HG03354 (cell line): ENCODE measurements around the gene GPC5.

Experiments
- ATAC-seq: cut with Tn5 transposase; IDR thresholded peaks from one replicate; pipeline ENCODE4 v1.9.1; 2021; ENCODE audit warnings: mild to moderate bottlenecking; ENCODE audit not compliant: unreplicated experiment, poor library complexity, severe bottlenecking

Gene GPC5

DNA sequence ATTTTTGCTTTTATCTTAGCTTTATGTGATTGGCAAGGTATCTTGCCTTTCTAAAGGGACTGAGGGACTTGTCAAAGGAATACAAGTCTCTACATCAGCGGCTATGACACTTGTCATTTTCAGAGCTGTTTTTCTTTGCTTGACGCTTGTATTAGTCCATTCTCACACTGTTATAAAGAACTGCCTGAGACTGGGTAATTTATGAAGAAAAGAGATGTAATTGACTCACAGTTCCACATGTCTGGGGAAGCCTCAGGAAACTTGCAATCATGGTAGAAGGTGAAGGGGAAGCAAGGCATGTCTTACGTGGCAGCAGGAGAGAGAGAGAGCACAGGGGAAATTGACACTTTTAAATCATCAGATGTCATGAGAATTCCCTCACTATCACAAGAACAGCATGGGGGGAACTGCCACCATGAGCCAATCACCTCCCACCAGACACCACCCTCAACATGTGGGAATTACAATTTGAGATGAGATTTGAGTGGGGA is 128.2 kb downstream of the GPC5 start:
- no peak for ATAC-seq

DNA sequence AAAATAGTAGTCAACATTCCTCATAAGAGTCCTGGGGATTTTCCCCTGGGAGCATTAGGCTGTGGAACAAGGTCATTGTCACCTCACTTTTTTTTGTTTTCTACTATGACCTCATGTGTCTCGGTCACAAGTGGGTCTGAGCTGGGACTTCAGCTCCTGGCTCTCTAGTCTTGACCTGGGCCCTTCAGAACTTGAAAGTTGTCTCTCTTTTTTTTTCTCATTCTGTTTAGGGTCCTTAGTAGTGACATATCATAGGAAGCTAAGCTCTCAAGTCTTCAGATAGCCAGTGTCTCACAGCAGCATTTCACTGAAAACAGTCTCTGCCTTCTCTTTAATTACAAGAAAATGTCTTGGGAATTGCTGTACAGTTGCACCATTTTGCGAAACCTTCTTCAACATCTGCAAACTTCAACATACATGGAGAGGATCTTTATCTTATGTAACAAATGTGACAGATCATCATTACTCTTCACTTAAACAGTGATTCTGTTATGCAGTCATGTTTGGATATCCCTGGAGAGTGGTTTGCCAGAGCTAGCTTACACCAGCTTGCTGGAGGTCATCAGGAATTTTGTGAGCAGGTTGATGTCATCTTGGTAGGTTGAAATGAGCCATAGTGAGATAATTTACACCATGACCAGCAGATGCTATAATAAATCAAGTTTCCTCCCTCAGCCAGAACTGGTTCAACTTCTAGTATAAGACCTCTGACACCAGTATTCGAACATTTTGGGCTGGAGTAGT is 131.5 kb downstream of the GPC5 start:
- no peak for ATAC-seq

GRCh38 chr13:91531646-91532045 is 133.2 kb downstream of the GPC5 start:
- no peak for ATAC-seq

DNA sequence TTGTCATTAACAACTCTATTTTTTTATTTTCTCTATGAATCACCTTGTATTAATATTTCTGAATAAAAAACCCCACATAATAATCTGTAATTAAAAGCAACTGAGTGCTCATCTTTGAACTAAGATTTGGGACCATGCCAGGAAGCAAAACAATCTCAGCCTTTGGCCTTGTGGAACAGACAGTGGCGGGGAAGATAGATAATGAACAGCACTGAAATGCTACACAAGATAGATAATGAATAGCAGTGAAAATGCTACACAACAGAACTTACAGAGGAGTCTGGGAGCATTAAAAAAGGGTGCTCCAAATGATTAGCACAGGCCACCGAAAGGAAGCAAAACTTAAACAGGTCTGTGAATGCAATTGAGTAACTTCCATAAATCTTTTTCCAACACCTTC is 134.9 kb downstream of the GPC5 start:
- no peak for ATAC-seq

DNA sequence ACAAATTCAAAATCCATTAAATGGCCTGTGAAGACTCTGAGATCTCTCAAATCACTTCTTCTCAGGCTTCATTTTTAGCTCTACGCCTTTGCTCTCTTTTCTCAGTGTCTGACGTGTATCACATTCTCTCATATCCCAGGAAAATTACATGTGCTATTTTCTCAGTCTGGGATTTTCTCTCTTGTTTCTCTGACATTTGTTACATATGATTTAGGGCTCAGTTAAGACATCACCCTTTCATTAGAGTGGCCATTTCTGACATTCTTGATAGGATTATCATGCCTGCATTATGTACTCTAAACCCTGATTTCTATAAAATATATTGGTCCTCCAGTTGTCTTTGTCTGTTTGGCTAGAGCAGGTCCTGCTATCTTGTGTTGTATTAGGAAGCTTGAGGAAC is 136.6 kb downstream of the GPC5 start:
- ATAC-seq = no peak

GRCh38 chr13:91537376-91537775 is 139.0 kb downstream of the GPC5 start:
- ATAC-seq = no peak

GRCh38 chr13:91539286-91540157 is 141.1 kb downstream of the GPC5 start:
- ATAC-seq = no peak

DNA sequence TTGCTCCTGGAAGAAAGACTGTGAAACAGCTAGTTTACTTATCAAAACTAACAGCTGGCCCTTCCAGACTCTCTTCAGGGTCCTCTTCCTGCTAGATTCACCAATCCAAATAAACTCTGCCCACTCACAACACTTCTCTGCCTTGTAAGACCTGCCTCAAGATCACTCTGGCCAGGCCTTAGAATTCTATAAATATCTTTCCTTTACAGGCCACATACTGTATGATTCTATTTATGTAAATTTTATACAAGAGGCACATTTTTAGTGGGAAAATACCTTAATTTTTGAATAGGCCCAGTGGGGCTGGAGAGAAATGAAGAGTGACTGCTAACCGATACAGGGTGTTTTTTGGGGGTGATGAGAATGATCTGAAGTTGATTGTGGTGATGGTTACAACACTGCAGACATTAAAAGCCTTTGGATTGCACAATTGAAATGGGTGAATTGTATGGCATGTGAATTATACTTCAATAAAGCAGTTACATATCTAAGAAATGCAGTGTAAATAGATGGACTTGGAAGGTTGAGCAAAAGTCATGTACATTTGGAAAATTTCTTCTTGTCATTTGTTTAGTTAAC is 141.8 kb downstream of the GPC5 start:
- no peak for ATAC-seq

GRCh38 chr13:91544723-91545122 is 146.3 kb downstream of the GPC5 start:
- no peak for ATAC-seq

- no peak for ATAC-seq
Observed at GRCh38 chr13:91546900-91547299, 148.5 kb downstream of the GPC5 start.

GRCh38 chr13:91553584-91553983 is 155.2 kb downstream of the GPC5 start:
- ATAC-seq = no peak

DNA sequence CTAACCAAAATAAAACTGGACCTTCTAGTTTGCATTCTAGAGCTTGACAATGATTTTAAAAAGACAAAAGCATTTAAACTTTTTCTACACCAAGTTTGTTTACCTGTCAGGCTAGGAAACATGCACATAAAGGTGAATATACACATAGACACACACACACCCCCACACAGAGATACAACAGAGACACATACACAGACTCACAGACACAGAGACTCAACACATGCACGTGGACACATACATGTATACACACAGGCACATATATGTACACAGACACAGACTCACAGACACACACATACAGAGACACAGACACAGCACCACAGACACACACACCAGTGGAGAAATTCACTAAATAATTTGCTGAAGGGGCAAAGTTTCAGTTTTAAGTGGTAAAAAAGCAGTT is 155.7 kb downstream of the GPC5 start:
- ATAC-seq = no peak

GRCh38 chr13:91557328-91558090 is 159.1 kb downstream of the GPC5 start:
- no peak for ATAC-seq

DNA sequence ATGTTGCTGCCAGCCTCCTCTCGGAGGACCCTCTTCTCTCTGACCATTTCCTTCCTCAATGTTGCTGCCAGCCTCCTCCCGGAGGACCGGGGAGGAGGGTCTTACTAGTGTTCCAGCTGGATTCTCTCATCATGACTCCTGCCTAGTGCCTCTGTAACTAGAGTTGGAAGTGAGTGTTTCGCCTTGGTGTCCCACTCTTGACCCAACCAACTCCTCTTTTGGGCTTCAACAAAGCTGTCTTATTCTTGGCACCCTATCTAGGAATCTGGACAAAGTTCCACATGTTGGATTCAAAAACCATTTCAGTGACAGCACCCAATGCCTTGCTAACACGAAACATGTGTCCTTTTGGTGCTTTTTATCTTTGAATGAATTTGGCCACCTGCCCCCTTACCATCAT is 165.4 kb downstream of the GPC5 start:
- ATAC-seq = no peak

- no peak for ATAC-seq
Observed at GRCh38 chr13:91564396-91564795, 166.0 kb downstream of the GPC5 start.

DNA sequence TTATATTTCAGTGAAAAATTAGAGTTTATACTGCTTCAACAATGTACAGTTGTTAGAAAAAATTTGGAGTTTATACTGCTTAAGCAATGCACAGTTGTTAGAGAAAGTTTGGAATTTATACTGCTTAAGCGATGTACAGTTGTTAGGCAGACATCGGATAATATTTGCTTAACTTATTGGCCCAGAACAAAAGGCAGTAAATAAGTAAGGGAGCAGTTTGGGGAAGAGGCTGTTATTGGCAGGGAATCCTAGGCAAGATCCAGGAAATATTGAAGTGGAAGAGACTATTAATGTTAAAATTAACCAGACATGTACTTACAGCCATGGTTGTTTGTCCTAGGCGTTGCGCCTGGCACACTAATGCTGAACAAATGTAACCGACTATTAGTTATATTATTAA is 166.9 kb downstream of the GPC5 start:
- no peak for ATAC-seq

DNA sequence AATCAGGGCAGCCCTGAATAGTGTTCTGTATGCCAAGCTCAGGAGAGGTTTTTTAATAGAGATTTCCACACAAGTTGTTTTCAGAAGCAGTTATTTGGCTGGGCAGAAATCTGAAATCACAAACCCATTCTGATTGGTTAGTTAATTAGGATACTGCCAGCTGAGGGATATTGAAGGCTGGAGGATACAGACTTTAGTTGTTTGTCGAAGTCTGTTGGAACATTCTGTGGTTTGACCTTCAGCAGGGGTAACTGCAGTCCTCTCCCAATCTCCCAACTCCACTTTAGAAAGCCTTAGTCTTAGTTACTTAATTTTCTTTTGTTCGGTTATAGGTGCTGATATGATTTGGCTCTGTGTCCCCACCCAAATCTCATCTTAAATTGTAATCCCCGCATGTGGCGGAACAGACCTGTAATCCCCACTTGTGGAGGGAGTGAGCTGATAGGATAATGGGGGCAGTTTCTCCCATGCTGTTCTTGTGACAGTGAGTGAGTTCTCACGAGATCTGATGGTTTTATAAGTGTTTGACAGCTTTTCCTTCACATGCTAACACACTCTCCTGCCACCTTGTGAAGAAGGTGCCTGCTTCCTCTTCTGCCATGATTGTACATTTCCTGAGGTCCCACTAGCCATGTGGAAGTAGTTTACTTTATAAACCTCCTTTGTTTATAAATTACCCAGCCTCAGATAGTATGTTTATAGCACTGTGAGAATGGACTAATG is 169.2 kb downstream of the GPC5 start:
- no peak for ATAC-seq

DNA sequence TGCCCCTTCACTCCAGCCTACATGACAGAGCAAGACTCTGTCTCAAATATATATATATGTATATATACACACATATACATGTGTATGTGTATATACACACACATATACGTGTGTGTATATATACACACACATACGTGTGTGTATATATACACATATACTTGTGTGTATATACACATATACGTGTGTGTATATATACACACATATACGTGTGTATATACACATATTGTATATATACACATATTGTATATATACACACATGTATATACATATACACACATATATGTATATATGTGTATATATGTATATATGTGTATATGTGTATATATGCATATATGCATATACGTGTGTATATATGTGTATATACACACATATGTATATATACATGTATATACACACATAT is 173.3 kb downstream of the GPC5 start:
- ATAC-seq = no peak

DNA sequence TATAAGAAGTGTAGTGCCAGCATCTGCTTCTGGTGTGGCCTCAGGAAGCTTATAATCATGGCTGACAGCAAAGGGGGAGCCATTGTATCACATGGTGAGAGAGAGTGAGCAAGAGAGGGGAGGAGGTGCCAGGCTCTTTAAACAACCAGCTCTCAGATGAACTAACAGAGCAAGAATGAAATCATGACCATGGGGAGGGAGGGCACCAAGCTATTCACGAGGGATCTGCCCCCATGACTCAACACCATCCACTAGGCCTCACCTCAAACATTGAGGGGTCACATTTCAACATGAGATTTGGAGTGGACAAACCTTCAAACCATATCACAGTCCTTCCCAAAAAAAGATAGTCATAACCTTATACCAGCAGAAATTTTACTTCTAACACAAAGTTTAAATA is 174.0 kb downstream of the GPC5 start:
- no peak for ATAC-seq
